Activated naive CD8-positive, alpha-beta T cell treated with anti-CD3 and anti-CD28 coated beads, Interleukin-2, amount 10 ng/mL, durations not matched to agents 7 days and 5 days (primary cell): ENCODE results near the gene STK10. TPM values are rescaled to one million over a fixed set of nuclear protein-coding genes. Genes with fewer than 3 reads are reported as not detected.

Experiments
- ATAC-seq: fragments of 150-1000 bp; cut with Tn5 transposase; one replicate; pipeline ENCODE4 v1.10.0; 2021; ENCODE audit warnings: low read depth, moderate library complexity
- POLR2A ChIA-PET: fragments of 350-600 bp; sonication (Branson Sonifier 250); formaldehyde crosslinking; loops from one replicate; lab custom pipeline; 2021; ENCODE audit warnings: antibody characterized with exemption; lab: Charles Lee
- DNase-seq: peaks from one replicate; pipeline ENCODE4 v3.0.0; 2021
- H3K27ac Mint-ChIP-seq: one replicate; pipeline ENCODE4 v1.8.0; 2022; ENCODE audit warnings: mild to moderate bottlenecking, mixed read lengths
- H3K27me3 Mint-ChIP-seq: one replicate; pipeline ENCODE4 v1.8.0; 2022; ENCODE audit warnings: mild to moderate bottlenecking, moderate library complexity, mixed read lengths
- H3K36me3 Mint-ChIP-seq: one replicate; pipeline ENCODE4 v1.8.0; 2021; ENCODE audit warnings: mild to moderate bottlenecking, mixed read lengths
- H3K4me1 Mint-ChIP-seq: one replicate; pipeline ENCODE4 v1.8.0; 2021; ENCODE audit warnings: mixed read lengths
- H3K4me3 Mint-ChIP-seq: one replicate; pipeline ENCODE4 v1.8.0; 2022; ENCODE audit warnings: mild to moderate bottlenecking, moderate library complexity, mixed read lengths
- H3K9me3 Mint-ChIP-seq: one replicate; pipeline ENCODE4 v1.8.0; 2021; ENCODE audit warnings: mixed read lengths
- total RNA-seq, 2 experiments: library from RNA; stranded (reverse); gene quantifications; one replicate each; pipeline ENCODE4 v1.2.3, GENCODE V29; 2021

Gene STK10
- total RNA-seq, 2 experiments from 2014 or later, result 319 to 320 TPM

DNA sequence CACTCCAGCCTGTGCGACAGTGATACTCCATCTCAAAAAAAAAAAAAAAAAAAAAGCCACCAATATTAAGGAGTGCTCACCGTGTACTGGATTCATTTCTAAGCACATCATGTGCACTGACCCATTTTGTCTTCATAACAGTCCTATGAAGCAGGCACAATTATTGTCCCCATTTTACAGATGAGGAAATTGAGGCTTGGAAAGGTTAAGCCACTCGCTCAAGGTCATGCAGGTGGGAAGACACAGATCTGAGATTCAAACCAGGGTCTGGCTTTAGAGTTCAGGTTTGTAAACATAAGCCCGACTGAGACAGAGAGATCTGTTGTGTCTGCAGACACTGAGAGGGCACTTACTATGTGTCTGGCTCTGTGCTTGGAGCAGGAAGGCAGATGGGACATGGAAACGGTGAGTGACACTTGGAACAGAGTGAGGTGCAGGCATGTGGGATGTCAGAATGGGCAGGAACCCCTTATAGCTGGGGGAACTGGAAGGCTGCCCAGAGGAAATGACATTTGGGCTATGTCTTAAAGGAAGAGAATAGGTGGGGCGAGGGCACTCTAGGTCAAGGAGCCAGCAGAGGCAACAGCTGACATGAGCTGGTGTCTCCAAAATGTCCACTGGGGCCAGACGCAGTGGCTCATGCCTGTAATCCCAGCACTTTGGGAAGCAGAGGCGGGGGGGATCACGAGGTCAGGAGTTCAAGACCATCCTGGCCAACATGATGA, 69.9 kb downstream of the STK10 start:
- Mint-ChIP-seq H3K4me1 (peaks cover 54% of the 10 kb centered on the region), H3K36me3 (peaks cover 51% of the 10 kb centered on the region), H3K9me3 (no peaks in the 10 kb centered on the region), H3K4me3 (peak overlapping the region; percentile 57), H3K27ac (peak overlapping the region; percentile 94), H3K27me3 (no peaks in the 10 kb centered on the region)
- DNase-seq, result peak; percentile 28
- POLR2A ChIA-PET, result interaction anchor here (0.9 to 9.5 kb wide), 3 partner anchors 55 to 66 kb away, joined by 3 to 217 read pairs (median 49); no protein-coding TSS in a partner anchor
- no peak for ATAC-seq

- no peaks in the 10 kb centered on the region for H3K9me3 Mint-ChIP-seq
- DNase-seq, result peak; percentile 49
Observed at GRCh38 chr5:172115541-172115982, 72.5 kb downstream of the STK10 start.

DNA sequence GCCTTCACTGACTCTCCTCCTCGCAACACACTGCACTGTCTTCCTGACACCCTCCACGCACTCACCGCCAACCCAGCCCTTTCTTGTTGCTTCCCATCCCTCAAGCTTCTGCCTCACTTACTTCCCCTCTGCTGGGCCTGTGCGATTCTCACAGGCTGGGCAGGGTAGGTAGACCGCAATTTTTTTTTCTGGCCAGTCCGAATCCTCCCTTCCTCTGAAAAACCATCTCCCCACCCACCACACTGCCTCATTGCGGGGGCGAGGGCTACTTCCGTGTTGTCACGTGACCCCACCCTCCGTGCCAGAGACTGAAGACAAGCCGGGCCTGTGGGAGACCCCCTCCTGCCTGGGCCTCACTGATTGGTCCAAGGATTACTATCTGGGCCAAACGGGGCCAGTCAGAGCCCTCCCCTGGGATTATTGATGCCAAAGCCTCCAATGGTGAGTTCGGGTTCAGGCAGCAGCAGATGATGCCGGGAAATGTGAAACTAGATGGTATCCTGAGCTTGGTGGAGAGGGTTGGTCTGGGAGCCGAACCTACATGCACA, 73.1 kb downstream of the STK10 start:
- POLR2A ChIA-PET, result interaction anchor here (0.6 to 9.5 kb wide), 9 partner anchors 8 to 570 kb away, joined by 3 to 217 read pairs (median 3); partner anchors contain the start of genes FBXW11 and STK10
- Mint-ChIP-seq H3K27me3 (no peaks in the 10 kb centered on the region), H3K36me3 (peaks cover 48% of the 10 kb centered on the region), H3K9me3 (no peaks in the 10 kb centered on the region), H3K4me3 (peak overlapping the region; percentile 79), H3K27ac (peak overlapping the region; percentile 96), H3K4me1 (peaks cover 68% of the 10 kb centered on the region)
- ATAC-seq (peak; percentile 79), DNase-seq (peak; percentile 85)

More at GRCh38 chr5:172115541-172115982, 72.5 kb downstream of the STK10 start:
- peaks cover 65% of the 10 kb centered on the region for H3K4me1 Mint-ChIP-seq
- no peaks in the 10 kb centered on the region for H3K27me3 Mint-ChIP-seq
- POLR2A ChIA-PET, result interaction anchor here (0.6 to 9.5 kb wide), 7 partner anchors 8 to 109 kb away, joined by 3 to 217 read pairs (median 4); partner anchors contain the start of genes FBXW11 and STK10
- peak; percentile 3 for ATAC-seq
- peaks cover 51% of the 10 kb centered on the region for H3K36me3 Mint-ChIP-seq
- H3K27ac Mint-ChIP-seq, result peak overlapping the region; percentile 96
- H3K4me3 Mint-ChIP-seq, result peak overlapping the region; percentile 79

- Mint-ChIP-seq H3K27ac (peak overlapping the region; percentile 94), H3K27me3 (no peaks in the 10 kb centered on the region), H3K4me1 (peaks cover 71% of the 10 kb centered on the region), H3K36me3 (peaks cover 49% of the 10 kb centered on the region), H3K9me3 (no peaks in the 10 kb centered on the region), H3K4me3 (peak overlapping the region; percentile 78)
- POLR2A ChIA-PET, result interaction anchor here (5.8 to 9.5 kb wide), 3 partner anchors 60 to 72 kb away, joined by 49 to 217 read pairs (median 156); partner anchors contain the start of gene STK10
- DNase-seq (peak; percentile 72), ATAC-seq (peak; percentile 48)
Observed at GRCh38 chr5:172113036-172113435, 75.0 kb downstream of the STK10 start.

DNA sequence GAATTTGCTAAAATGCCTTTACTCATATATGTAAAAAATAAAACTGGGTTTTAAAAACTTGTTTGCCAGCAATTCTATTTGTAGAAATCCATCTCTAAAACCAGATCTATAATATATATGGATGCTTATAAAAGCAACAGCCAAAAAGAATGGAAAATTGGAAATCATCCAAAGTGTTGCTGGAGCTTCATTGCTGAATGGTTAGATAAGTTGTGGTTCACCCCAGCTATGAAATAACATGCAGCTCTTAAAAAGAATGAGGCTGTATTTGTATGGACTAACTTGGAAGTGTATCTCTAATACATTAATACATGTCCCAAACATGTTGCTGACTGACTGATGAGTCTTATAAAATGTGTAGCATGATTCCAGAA, 76.2 kb downstream of the STK10 start:
- peaks cover 77% of the 10 kb centered on the region for H3K4me1 Mint-ChIP-seq
- H3K4me3 Mint-ChIP-seq, result peak overlapping the region; percentile 78
- POLR2A ChIA-PET, result interaction anchor here (1.1 to 9.5 kb wide), 6 partner anchors 45 to 171 kb away, joined by 3 to 217 read pairs (median 14); partner anchors contain the start of gene STK10
- H3K36me3 Mint-ChIP-seq, result peaks cover 46% of the 10 kb centered on the region
- ATAC-seq, result no peak
- H3K27ac Mint-ChIP-seq, result peak overlapping the region; percentile 94
- no peaks in the 10 kb centered on the region for H3K9me3 Mint-ChIP-seq
- no peak for DNase-seq
- H3K27me3 Mint-ChIP-seq, result no peaks in the 10 kb centered on the region

GRCh38 chr5:172110921-172111851, 76.8 kb downstream of the STK10 start:
- POLR2A ChIA-PET, result interaction anchor here (0.8 to 9.5 kb wide), 8 partner anchors 22 to 171 kb away, joined by 3 to 217 read pairs (median 6); partner anchors contain the start of genes FBXW11 and STK10
- no peaks in the 10 kb centered on the region for H3K9me3 Mint-ChIP-seq

DNA sequence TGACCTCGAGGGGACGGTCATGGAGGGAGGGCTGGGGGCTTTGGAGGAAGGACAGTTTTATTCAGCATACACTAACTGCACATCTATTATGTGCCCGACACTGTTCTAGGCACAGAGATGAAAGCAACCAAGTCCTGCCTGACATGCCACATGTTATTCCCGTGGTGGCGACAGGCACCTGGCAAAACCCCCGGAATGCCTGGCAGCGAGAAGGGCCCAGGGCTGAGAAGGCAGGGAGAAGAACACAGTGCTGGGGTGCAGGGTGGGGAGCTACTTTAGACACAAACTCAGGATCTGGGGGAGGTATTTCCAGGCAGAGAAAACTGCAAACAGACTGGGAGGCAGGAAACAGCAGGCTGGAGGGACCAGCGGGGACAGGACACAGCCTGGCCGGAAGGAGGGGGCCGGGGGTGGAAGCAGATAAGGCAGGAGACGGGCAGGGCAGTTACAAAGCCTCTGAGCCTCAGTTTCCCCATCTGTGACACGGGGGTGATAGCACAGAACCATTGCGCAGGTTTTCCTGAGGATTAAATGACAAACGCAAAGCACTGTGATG, 77.7 kb downstream of the STK10 start:
- ATAC-seq, result no peak

More at GRCh38 chr5:172110921-172111851, 76.8 kb downstream of the STK10 start:
- peaks cover 73% of the 10 kb centered on the region for H3K4me1 Mint-ChIP-seq
- ATAC-seq (peak; percentile 58), DNase-seq (peak; percentile 77)
- no peaks in the 10 kb centered on the region for H3K27me3 Mint-ChIP-seq
- peak overlapping the region; percentile 94 for H3K27ac Mint-ChIP-seq
- peaks cover 43% of the 10 kb centered on the region for H3K36me3 Mint-ChIP-seq
- H3K4me3 Mint-ChIP-seq, result peak overlapping the region; percentile 78

GRCh38 chr5:172109749-172110148, 78.3 kb downstream of the STK10 start:
- peaks cover 66% of the 10 kb centered on the region for H3K4me1 Mint-ChIP-seq
- H3K36me3 Mint-ChIP-seq, result peaks cover 35% of the 10 kb centered on the region
- peak overlapping the region; percentile 12 for H3K4me3 Mint-ChIP-seq
- H3K9me3 Mint-ChIP-seq, result no peaks in the 10 kb centered on the region
- POLR2A ChIA-PET, result interaction anchor here (2.7 to 9.5 kb wide), 3 partner anchors 64 to 76 kb away, joined by 18 to 217 read pairs (median 156); partner anchors contain the start of gene STK10
- ATAC-seq (no peak), DNase-seq (no peak)
- H3K27me3 Mint-ChIP-seq, result no peaks in the 10 kb centered on the region
- peak overlapping the region; percentile 94 for H3K27ac Mint-ChIP-seq

More for the DNA sequence above, 77.7 kb downstream of the STK10 start:
- no peaks in the 10 kb centered on the region for H3K9me3 Mint-ChIP-seq
- POLR2A ChIA-PET, result interaction anchor here (1.0 to 9.5 kb wide), 4 partner anchors 63 to 104 kb away, joined by 4 to 217 read pairs (median 87); partner anchors contain the start of genes FBXW11 and STK10
- peak overlapping the region; percentile 37 for H3K4me3 Mint-ChIP-seq
- H3K27me3 Mint-ChIP-seq, result no peaks in the 10 kb centered on the region
- DNase-seq, result no peak
- H3K27ac Mint-ChIP-seq, result peak overlapping the region; percentile 94
- H3K36me3 Mint-ChIP-seq, result peaks cover 40% of the 10 kb centered on the region
- peaks cover 67% of the 10 kb centered on the region for H3K4me1 Mint-ChIP-seq

DNA sequence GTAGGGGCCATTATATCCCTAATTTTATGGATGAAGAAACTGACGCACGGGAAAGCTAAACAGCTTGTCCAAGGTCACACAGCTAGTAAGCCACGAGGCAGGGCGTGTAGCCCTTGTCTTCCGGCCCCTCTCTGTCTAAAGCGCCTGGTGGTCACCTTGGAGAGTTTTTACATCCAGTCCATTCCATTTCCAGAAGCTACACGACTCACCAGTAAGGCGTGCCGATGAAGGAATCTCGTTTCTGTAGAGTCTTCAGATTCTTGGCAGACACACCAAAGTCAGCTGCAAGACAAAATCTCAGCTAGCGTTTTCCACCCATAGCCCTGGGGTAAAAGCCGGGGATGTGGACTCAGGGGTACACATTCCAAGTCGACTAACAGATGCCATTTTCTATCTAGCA, 80.5 kb downstream of the STK10 start:
- H3K9me3 Mint-ChIP-seq, result no peaks in the 10 kb centered on the region
- H3K4me1 Mint-ChIP-seq, result peaks cover 50% of the 10 kb centered on the region
- ATAC-seq, result no peak
- H3K27me3 Mint-ChIP-seq, result no peaks in the 10 kb centered on the region
- H3K36me3 Mint-ChIP-seq, result peaks cover 22% of the 10 kb centered on the region
- DNase-seq, result no peak
- H3K4me3 Mint-ChIP-seq, result no peak overlapping the region
- H3K27ac Mint-ChIP-seq, result peak overlapping the region; percentile 80
- POLR2A ChIA-PET, result interaction anchor here (0.8 to 3.7 kb wide), 2 partner anchors 67 to 80 kb away, joined by 6 to 29 read pairs; no protein-coding TSS in a partner anchor

- no peaks in the 10 kb centered on the region for H3K9me3 Mint-ChIP-seq
- DNase-seq (peak; percentile 76), ATAC-seq (no peak)
- peak overlapping the region; percentile 50 for H3K4me3 Mint-ChIP-seq
- H3K36me3 Mint-ChIP-seq, result peaks cover 24% of the 10 kb centered on the region
- no peaks in the 10 kb centered on the region for H3K27me3 Mint-ChIP-seq
- H3K27ac Mint-ChIP-seq, result peak overlapping the region; percentile 80
- H3K4me1 Mint-ChIP-seq, result peaks cover 50% of the 10 kb centered on the region
- POLR2A ChIA-PET, result interaction anchor here (1.0 to 3.7 kb wide), 2 partner anchors 68 to 82 kb away, joined by 4 to 29 read pairs; partner anchors contain the start of gene STK10
Observed at GRCh38 chr5:172106511-172107356, 81.3 kb downstream of the STK10 start.

- no peak for ATAC-seq
- Mint-ChIP-seq H3K36me3 (peaks cover 28% of the 10 kb centered on the region), H3K4me1 (peaks cover 42% of the 10 kb centered on the region), H3K27me3 (no peaks in the 10 kb centered on the region), H3K4me3 (no peak overlapping the region), H3K9me3 (no peaks in the 10 kb centered on the region), H3K27ac (peak overlapping the region; percentile 46)
- POLR2A ChIA-PET, result interaction anchor here (0.9 to 3.7 kb wide), 3 partner anchors 69 to 83 kb away, joined by 3 to 29 read pairs (median 4); partner anchors contain the start of gene STK10
- no peak for DNase-seq
Observed at GRCh38 chr5:172105811-172106210, 82.2 kb downstream of the STK10 start.
